K562 (cell line): ENCODE measurements around the gene SLC37A3. TPM values are rescaled to one million over a fixed set of nuclear protein-coding genes. Genes with fewer than 3 reads are reported as not detected.

Source experiments
- ATAC-seq: fragments of 200-7000 bp; cut with Tn5 transposase; 3 replicates; pipeline ENCODE4 v1.9.1; 2020; ENCODE audit warnings: moderate library complexity
- BruUV-seq: library from RNA; stranded (reverse); fragments of 400-500 nt; replicated peaks from 2 replicates; lab custom pipeline; 2021; lab: Mats Ljungman, UMichigan
- CTCF ChIA-PET: fragments of 300-600 bp; formaldehyde crosslinking; extraction: SDS; loops from one replicate; lab custom pipeline; 2021; ENCODE audit warnings: low intra/inter-chr PET ratio; lab: Yijun Ruan, JAX
- POLR2A ChIA-PET: fragments of 300-600, 350-650 bp; sonication (Branson Sonifier 250); formaldehyde crosslinking; extraction: SDS; loops from one replicate; lab custom pipeline; 2021; ENCODE audit warnings: antibody characterized with exemption, inconsistent platforms; lab: Yijun Ruan, JAX
- DNase-seq, 4 experiments: peaks; one replicate each; pipeline versions ENCODE4 v3.0.0 to v3.0.0-alpha.2; 2011 to 2018; ENCODE audit warnings: low spot score in 3 of 4, mixed read lengths in 3 of 4; ENCODE audit errors: extremely low read depth in 1 of 4
- FAIRE-seq: peaks from 2 replicates; lab custom pipeline; 2011; peaks lifted over from hg19 to GRCh38; lab: Jason Lieb, UNC
- H2AFZ ChIP-seq: 2 replicates; pipeline ENCODE4 v1.6.0; 2011; ENCODE audit warnings: low read depth, low read length, control low read depth, inconsistent platforms
- H3K27ac ChIP-seq: fragments of 200-600 bp; 3 replicates; pipeline ENCODE4 v1.8.0; 2011; ENCODE audit warnings: low read depth, mild to moderate bottlenecking, control low read depth, inconsistent platforms, low read length, moderate library complexity, mixed read lengths; ENCODE audit errors: extremely low read depth
- H3K27me3 ChIP-seq, 2 experiments: fragments of 300-600 bp in 1 of 2; 2 replicates in 1 of 2; 3 replicates in 1 of 2; pipeline versions ENCODE4 v1.6.0 to v1.8.0; 2011; ENCODE audit warnings: inconsistent platforms in 2 of 2, low read length in 2 of 2, mild to moderate bottlenecking in 1 of 2, mixed read lengths in 1 of 2, moderate library complexity in 1 of 2; ENCODE audit not compliant: control insufficient read depth in 2 of 2, insufficient read depth in 2 of 2
- H3K36me3 ChIP-seq: fragments of 300-600 bp; 3 replicates; pipeline ENCODE4 v1.8.0; 2011; ENCODE audit warnings: mild to moderate bottlenecking, low read length, inconsistent platforms; ENCODE audit not compliant: control insufficient read depth, insufficient read depth
- H3K4me1 ChIP-seq, 2 experiments: fragments of 200-600 bp in 1 of 2; replicated peaks in 1 of 2; 2 replicates in 1 of 2; 3 replicates in 1 of 2; pipeline versions ENCODE4 v1.5.1 to v1.8.0; 2011; ENCODE audit warnings: inconsistent platforms in 2 of 2, low read length in 2 of 2, mild to moderate bottlenecking in 1 of 2, mixed read lengths in 1 of 2, moderate library complexity in 1 of 2; ENCODE audit not compliant: control insufficient read depth in 2 of 2, insufficient read depth in 2 of 2
- H3K4me2 ChIP-seq: 2 replicates; pipeline ENCODE4 v1.6.1; 2011; ENCODE audit warnings: low read length, control low read depth, inconsistent platforms, mixed read lengths; ENCODE audit not compliant: insufficient read depth
- H3K4me3 ChIP-seq: fragments of 200-600 bp; sonication (generic), shearing (Covaris generic); 2 replicates; pipeline ENCODE4 v1.5.1; 2016; ENCODE audit warnings: control low read depth, inconsistent platforms
- H3K79me2 ChIP-seq: fragments of 200-600 bp; 3 replicates; pipeline ENCODE4 v1.8.0; 2011; ENCODE audit warnings: low read length, inconsistent platforms; ENCODE audit not compliant: control insufficient read depth, insufficient read depth
- H3K9ac ChIP-seq, 2 experiments: 2 replicates each; pipeline versions ENCODE4 v1.6.0 to v1.6.1; 2011; ENCODE audit warnings: low read depth in 2 of 2, low read length in 2 of 2, control low read depth in 1 of 2, inconsistent platforms in 1 of 2, mild to moderate bottlenecking in 1 of 2, mixed read lengths in 1 of 2; ENCODE audit not compliant: insufficient read depth in 1 of 2
- H3K9me1 ChIP-seq: one replicate; pipeline ENCODE4 v1.6.0; 2011; ENCODE audit warnings: inconsistent platforms, mild to moderate bottlenecking, low read length, moderate library complexity; ENCODE audit not compliant: control insufficient read depth, insufficient read depth
- H3K9me3 ChIP-seq: replicated peaks from 2 replicates; pipeline ENCODE4 v1.5.1; 2011; ENCODE audit warnings: low read depth, low read length, inconsistent platforms; ENCODE audit not compliant: control insufficient read depth, insufficient read depth
- H4K20me1 ChIP-seq: replicated peaks from 2 replicates; pipeline ENCODE4 v1.6.1; 2011; ENCODE audit warnings: low read length, inconsistent platforms, mixed read lengths; ENCODE audit not compliant: control insufficient read depth, insufficient read depth
- ETS1 ChIP-seq: conservative IDR thresholded peaks from 2 replicates; pipeline ENCODE4 v1.6.1; 2011; ENCODE audit warnings: low read depth, mild to moderate bottlenecking, low read length; ENCODE audit not compliant: control insufficient read depth
- KLF6 ChIP-seq: fragments of 250-450 bp; sonication (Bioruptor Pico); IDR thresholded peaks from 2 replicates; pipeline ENCODE4 v1.4.0; 2020; ENCODE audit warnings: mild to moderate bottlenecking, moderate library complexity, borderline replicate concordance
- PATZ1 ChIP-seq: fragments of 250-450 bp; sonication (Bioruptor Pico); IDR thresholded peaks from 2 replicates; pipeline ENCODE4 v1.5.0; 2020; ENCODE audit warnings: mild to moderate bottlenecking, borderline replicate concordance
- SAFB ChIP-seq: fragments of 200-400 bp; formaldehyde crosslinking; IDR thresholded peaks from 2 replicates; pipeline ENCODE4 v1.6.1; 2017; ENCODE audit warnings: low read depth, low read length, borderline replicate concordance
- ZKSCAN1 ChIP-seq: fragments of 150-350 bp; IDR thresholded peaks from 2 replicates; pipeline ENCODE4 v1.6.1; 2016; ENCODE audit warnings: low read depth, low read length
- ZKSCAN8 ChIP-seq: fragments of 200-800 bp; sonication (Bioruptor generic); IDR thresholded peaks from 2 replicates; pipeline ENCODE4 v1.6.1; 2016; ENCODE audit warnings: missing genetic modification characterization, missing compliant biosample characterization
- WGBS: fragments of 100-300 bp; shearing (Covaris generic); methylation state at CpG from one replicate; pipeline ENCODE4 v1.1.6; 2016; ENCODE audit warnings: low coverage, mixed read lengths; ENCODE audit not compliant: insufficient coverage; ENCODE audit errors: missing lambda C conversion rate; 5-methylcytosine and 5-hydroxymethylcytosine counted together
- in situ Hi-C: fragments of 300-500 bp; cut with MboI; formaldehyde crosslinking; loops from 4 replicates; pipeline ENCODE4 v1.15.0; 2018; ENCODE audit warnings: inconsistent platforms, mixed read lengths
- intact Hi-C: fragments of 100-400 bp; cut with micrococcal nuclease; formaldehyde crosslinking; loops from 2 replicates; pipeline ENCODE4 v1.14.2; 2022
- polyA plus RNA-seq, 8 experiments: library from polyadenylated mRNA; depleted of rRNA in 4 of 8; stranded (reverse) in 5 of 8; unstranded in 3 of 8; fragments of >200 nt; fragmentation: Nextera tagmentation in 2 of 8; fragmentation: Illumina TruSeq in 1 of 8; extraction: Ambion mirVana in 2 of 8; extraction: Trizol in 1 of 8; gene quantifications; 2 replicates each; pipeline versions ENCODE4 v1.2.1 to v1.2.3, GENCODE V29; 2011 to 2014; ENCODE audit warnings: inconsistent platforms in 1 of 8, missing spikeins in 1 of 8
- total RNA-seq, 7 experiments: library from RNA; depleted of rRNA in 6 of 7; stranded (reverse); fragments of >200 nt in 6 of 7; fragmentation: Illumina TruSeq in 2 of 7; extraction: Trizol in 2 of 7; gene quantifications; 2 replicates each; pipeline versions ENCODE4 v1.2.1 to v1.2.3, GENCODE V29; 2011 to 2021; ENCODE audit warnings: low replicate concordance in 1 of 7

Gene SLC37A3
- total and polyA plus RNA-seq, 9 of the 15 experiments (the other 6 are each of a cell fraction or from before 2014, with no cell fraction given), result 11.7 to 59.1 (median 26.8) TPM

- no peak for TF ChIP-seq SAFB
- no peak for TF ChIP-seq KLF6 (CRISPR knock-in tag)
- TF ChIP-seq ZKSCAN1, result no peak
- TF ChIP-seq ZKSCAN8, result no peak
- TF ChIP-seq ETS1, result no peak
- TF ChIP-seq PATZ1 (CRISPR knock-in tag), result no peak
- POLR2A ChIA-PET, result interaction anchor here (1.0 kb wide), 2 partner anchors 11 to 13 kb away, joined by 3 read pairs; partner anchors contain the start of gene RAB19
- no peak for ATAC-seq
- H3K27me3 ChIP-seq, result peaks cover 26 to 62% of the 10 kb centered on the region in 2 experiments; a peak in 4 of 5 replicates
- H3K36me3 ChIP-seq, result no peaks in the 10 kb centered on the region
- H3K9me1 ChIP-seq, result no peaks in the 10 kb centered on the region
- no peak for DNase-seq
- no peaks in the 10 kb centered on the region for H3K79me2 ChIP-seq
- no peaks in the 10 kb centered on the region for H3K9me3 ChIP-seq
- in situ Hi-C loops, result no loop called here
- intact Hi-C loops, result no loop called here
- FAIRE-seq, result no peak
- H3K4me2 ChIP-seq, result no peak overlapping the region
- no peak overlapping the region for H2AFZ ChIP-seq
- peaks cover 0 to 8% of the 10 kb centered on the region in 2 experiments; a peak in 2 of 5 replicates for H3K4me1 ChIP-seq
- H3K27ac ChIP-seq, result no peak overlapping the region
- no peak overlapping the region for H3K9ac ChIP-seq
- H3K4me3 ChIP-seq, result no peak overlapping the region
- 0 out of 2 replicates have a peak, but pooled peaks cover 3% of the 10 kb centered on the region for H4K20me1 ChIP-seq
- CTCF ChIA-PET, result no interaction called here
- BruUV-seq, result no TSS peak
- WGBS, result 36% methylated on average over 3 of the region's 3 CpGs
These were observed 17.0 kb upstream of the SLC37A3 start for GRCh38 chr7:140415361-140415760.
